Suprapubic skin (tissue), 4 donors: Measurements from ENCODE around the gene SLC35G2.

Source experiments
- EP300 ChIP-seq: sonication (generic); formaldehyde crosslinking; IDR thresholded peaks from one replicate; pipeline ENCODE4 v1.6.1; 2017; ENCODE audit warnings: antibody characterized with exemption
- POLR2A ChIP-seq, 2 donors: fragments of 450-650 bp; IDR thresholded peaks; one replicate each; pipeline ENCODE4 v1.6.1; 2017; ENCODE audit warnings: antibody characterized with exemption in 2 of 2, mild to moderate bottlenecking in 2 of 2, moderate library complexity in 2 of 2
- POLR2AphosphoS5 ChIP-seq, 3 donors: sonication (generic); formaldehyde crosslinking; IDR thresholded peaks; one replicate each; pipeline ENCODE4 v1.6.1; 2017; ENCODE audit warnings: antibody characterized with exemption in 3 of 3
- TF ChIP-seq, protein P1 (sequence below), 2 donors: fragments of 200-600 bp in 1 of 2; fragments of 450-650 bp in 1 of 2; sonication (generic) in 1 of 2; IDR thresholded peaks; one replicate each; pipeline ENCODE4 v1.5.1; 2016 to 2019; ENCODE audit warnings: antibody characterized with exemption in 2 of 2, mild to moderate bottlenecking in 1 of 2, moderate library complexity in 1 of 2

DNA sequence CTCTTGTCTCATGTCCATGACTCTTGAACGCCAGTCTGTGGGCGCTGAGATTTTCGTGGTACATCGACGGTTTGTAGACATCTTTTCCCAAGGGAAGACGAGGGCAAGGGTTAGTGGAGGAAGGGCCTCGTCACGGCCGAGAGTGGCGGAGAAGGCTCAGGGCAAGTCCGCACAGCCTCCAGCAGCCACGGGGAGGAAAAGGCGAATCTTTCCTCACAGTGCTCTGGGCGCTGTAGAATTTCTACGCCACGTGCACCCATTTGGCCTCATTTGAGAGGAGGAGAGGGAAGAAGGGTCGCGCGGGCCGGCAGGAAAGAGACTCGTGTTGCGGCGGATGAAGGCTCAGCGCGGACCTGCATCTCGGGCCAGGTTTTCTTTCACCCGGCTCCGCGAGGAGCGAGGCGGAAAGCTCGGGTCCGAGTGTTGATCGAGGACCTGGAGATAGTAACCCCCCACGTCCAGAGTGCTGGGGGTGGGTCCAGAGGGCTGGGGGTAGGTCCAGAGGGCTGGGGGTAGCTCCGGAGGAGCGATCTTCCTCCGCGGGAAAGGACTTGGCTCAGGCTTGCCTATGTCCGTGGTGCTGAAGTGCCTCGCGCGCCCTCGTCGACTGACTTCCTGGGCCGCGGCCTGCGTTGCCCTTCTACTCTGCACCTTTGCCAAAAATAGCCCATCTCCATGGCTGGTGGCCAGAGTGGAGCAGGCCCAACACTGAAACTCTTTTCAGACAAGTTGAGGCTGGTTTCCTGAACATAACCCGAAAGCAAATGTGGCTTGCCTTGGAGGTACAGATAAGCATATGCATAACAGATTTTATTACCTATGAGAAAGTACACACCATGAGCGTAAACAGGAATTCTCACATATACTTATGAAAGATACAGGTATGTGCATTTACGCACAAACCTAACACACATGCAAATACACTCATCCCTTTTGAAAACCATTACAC lies 1.1 kb downstream of the SLC35G2 start:
- no peak for TF ChIP-seq POLR2A (IDR thresholded peaks at IDR 0.05)
- TF ChIP-seq, protein P1, sequence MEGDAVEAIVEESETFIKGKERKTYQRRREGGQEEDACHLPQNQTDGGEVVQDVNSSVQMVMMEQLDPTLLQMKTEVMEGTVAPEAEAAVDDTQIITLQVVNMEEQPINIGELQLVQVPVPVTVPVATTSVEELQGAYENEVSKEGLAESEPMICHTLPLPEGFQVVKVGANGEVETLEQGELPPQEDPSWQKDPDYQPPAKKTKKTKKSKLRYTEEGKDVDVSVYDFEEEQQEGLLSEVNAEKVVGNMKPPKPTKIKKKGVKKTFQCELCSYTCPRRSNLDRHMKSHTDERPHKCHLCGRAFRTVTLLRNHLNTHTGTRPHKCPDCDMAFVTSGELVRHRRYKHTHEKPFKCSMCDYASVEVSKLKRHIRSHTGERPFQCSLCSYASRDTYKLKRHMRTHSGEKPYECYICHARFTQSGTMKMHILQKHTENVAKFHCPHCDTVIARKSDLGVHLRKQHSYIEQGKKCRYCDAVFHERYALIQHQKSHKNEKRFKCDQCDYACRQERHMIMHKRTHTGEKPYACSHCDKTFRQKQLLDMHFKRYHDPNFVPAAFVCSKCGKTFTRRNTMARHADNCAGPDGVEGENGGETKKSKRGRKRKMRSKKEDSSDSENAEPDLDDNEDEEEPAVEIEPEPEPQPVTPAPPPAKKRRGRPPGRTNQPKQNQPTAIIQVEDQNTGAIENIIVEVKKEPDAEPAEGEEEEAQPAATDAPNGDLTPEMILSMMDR (IDR thresholded peaks at IDR 0.05), result no peak
- TF ChIP-seq POLR2AphosphoS5 (IDR thresholded peaks at IDR 0.05), result no peak
- no peak for TF ChIP-seq EP300
